Esophagus mucosa (tissue), 1 donor: ENCODE results near the gene ACVR1B. TPM values are rescaled to one million over a fixed set of nuclear protein-coding genes. Genes with fewer than 3 reads are reported as not detected.
A peak's percentile ranks its signal among the peaks of the same experiment; 100 is the strongest.

Experiments used
- ATAC-seq: fragments of 200-7000 bp; cut with Tn5 transposase; one replicate; pipeline ENCODE4 v1.9.1; 2020
- total RNA-seq: library from RNA; stranded (reverse); gene quantifications from one replicate; pipeline ENCODE4 v1.2.4, GENCODE V29; 2023
- donor health status: DM: yes; HTN: yes; CAD: no.

ACVR1B gene
- total RNA-seq, 1 donor from 2014 or later: 19.2 TPM

DNA sequence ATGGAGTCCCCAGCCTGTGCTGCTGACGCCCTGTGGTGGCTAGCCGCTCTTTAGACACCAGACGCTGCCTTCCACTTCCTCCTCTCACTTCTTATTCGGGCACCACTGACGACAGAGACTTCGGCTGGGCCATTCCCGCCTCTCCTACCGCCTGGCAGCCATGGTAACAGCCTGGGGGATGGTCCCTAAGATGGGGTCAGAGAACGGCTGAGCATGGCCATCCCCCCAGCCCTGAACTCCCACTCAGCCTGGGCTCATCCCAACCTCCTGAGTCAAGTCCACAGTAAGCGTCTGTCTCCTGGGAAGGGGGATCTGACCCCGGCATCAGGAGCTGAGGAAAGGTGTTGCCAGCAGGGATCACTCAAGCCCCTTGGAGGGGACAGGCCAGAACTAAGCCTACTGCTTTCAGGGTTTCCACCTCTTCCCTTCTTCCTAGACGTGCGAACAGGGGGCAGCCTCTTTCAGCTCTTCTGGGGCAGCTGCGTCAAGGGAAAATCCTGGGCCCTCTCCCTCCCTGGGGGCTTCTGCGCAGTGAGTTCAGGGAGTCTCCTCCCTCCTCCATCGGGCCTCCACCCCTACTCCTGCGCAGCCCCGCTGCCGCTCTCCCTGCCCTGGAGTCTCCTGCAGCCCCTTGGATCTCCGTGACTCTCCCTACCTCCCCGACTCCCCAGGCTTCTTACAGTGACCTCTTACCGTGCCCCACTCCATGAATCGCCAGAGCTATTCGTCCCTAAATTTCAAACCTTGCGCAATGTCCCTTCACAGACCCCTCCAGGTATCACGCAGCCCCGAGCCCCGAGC, 54.6 kb downstream of the ACVR1B start:
- peak; percentile 16 for ATAC-seq

DNA sequence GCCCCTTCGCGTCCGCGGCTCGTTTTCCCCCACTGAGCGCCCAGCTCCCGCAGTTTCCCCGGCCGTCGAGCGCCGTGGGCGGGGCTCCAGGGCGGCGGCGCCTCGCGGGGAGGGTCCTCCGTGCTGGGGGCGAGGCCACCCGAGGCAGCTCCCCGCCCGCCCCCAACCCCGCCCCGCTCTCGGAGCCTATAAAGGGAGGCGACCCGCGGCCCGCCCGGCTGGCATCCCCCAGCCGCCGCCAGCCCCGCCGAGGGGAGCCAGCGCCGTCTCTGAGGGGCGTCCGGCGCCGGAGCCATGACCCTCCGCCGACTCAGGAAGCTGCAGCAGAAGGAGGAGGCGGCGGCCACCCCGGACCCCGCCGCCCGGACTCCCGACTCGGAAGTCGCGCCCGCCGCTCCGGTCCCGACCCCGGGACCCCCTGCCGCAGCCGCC, 55.2 kb downstream of the ACVR1B start, which contains the start of gene TAMALIN:
TAMALIN (plus strand) TSS at position 221 of the 432 bp plus-strand sequence; CDS start at position 295, 74 bp downstream.
- ATAC-seq: peak; percentile 63

DNA sequence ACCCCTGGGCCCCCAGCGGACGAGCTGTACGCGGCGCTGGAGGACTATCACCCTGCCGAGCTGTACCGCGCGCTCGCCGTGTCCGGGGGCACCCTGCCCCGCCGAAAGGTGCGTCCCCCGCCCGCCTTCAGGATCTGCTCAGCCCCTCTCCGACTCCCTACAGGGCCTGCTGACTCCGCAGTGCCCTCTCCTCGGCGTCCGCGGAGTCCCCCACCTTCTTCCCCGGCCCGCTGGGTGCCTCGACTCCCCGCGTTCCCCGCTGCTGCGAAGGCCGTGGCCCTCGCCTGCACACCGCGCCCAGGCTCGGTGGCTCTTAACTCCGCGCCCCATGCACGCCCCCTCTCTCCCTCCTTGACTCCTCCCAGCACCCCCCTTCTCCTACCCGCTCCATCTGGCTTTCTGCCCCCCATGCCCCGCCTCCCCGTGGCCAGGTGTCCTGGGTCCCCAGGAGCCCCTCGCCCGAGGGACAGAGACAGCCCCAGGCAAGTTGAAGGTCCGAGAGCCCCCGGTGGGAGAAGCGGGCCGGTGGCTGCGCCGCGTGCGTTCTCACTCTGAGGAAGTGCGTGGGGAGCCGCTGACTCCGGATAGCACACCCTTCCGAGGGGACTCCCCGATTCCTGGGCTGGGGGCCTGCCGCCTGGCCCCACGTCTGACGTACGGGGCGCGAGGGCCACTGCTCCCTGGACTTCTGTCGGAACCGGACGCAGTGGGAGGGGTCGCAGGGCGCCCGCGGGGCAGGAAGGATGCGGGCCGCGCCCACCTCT, 55.8 kb downstream of the ACVR1B start:
- peak; percentile 31 for ATAC-seq

DNA sequence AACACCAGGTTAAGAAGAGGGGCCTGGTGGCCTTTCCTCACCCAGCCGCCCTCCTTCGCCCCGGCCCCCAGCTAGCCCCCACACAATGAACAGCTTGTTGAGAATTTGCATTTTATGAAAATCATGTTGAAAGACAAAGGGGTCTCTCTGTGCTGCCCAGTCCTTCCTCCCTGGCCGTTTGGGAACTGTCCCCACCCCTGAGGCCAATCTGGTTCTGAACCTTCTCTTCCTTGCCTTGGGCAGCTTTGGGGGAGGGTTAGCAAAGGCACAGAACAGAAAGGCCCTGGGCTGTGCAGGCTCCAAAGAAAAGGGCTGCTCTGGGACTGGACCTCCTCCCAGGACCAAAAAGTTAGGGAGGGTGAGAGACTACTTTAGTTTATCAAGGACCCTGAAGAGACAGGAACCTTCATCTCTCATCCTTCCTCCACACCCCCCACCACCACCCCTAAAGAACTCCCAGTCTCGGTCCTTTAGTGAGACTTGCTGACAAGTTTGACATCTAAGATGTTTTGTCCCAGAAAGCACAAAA, 56.5 kb downstream of the ACVR1B start:
- ATAC-seq: no peak

GRCh38 chr12:52009081-52009751, 57.7 kb downstream of the ACVR1B start:
- ATAC-seq: no peak

GRCh38 chr12:52010152-52010622, 58.7 kb downstream of the ACVR1B start:
- ATAC-seq: peak; percentile 26

DNA sequence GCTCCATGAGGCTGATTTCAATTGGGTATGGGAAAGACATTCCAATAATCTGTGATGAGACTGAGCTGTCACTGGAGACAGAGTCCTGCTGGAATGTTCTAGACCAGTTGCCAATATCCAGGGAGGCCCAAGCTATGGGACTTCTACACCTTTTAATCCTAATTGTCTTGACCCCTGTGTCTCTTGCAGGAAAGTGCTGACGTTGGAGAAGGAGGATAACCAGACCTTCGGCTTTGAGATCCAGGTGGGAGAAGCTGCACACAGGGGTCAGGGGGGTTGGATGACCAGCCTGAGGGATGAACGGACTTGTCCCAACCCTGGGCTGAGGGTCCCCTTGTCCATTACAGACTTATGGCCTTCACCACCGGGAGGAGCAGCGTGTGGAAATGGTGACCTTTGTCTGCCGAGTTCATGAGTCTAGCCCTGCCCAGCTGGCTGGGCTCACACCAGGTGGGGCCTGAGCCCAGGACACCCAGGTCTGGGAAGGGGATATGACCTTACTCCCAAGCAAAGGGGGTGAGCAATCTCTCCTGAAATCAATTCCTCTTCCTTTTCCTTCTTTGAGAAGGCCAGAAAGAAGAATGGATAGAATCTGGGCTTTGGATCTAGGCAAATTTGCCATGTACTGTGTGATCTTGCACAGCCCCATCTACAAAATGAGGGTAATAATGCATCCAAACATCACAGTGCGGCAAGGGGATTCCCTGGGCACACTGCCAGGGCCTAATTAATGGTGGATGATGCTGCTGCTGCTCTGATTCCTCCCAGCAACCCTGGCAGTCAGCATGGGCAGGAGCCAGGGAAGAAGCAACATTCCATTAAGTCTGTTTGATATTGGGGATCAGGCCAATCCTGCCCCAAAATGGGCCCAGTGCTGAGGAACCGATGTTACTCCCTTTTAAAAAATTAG, 59.4 kb downstream of the ACVR1B start:
- ATAC-seq: no peak

DNA sequence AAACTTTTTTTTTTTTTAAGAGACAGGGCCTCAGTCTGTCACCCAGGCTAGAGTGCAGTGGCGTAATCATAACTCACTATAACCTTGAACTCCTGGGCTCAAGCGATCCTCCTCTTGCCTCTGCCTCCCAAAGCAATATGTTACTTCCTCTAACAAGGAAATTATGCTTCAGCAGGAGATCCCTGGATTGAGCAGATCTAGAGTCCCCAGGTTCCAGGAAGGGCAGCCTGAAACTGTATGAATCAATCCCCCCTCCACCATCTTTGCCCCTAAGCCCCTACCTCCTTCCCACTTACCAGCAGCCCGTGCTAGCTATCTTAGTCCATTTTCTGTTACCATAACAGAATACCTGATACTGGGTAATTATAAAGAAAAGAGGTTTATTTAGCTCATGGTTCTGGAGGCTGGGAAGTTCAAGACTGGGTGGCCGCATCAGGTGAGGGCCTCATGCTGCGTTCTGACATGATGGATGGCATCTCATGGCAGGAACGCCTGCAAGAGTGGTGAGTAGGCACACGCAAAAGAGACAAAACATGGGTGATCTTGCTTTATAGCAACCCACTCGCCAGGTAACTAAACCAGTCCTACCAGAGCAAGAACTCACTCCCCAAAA, 60.2 kb downstream of the ACVR1B start:
- no peak for ATAC-seq

DNA sequence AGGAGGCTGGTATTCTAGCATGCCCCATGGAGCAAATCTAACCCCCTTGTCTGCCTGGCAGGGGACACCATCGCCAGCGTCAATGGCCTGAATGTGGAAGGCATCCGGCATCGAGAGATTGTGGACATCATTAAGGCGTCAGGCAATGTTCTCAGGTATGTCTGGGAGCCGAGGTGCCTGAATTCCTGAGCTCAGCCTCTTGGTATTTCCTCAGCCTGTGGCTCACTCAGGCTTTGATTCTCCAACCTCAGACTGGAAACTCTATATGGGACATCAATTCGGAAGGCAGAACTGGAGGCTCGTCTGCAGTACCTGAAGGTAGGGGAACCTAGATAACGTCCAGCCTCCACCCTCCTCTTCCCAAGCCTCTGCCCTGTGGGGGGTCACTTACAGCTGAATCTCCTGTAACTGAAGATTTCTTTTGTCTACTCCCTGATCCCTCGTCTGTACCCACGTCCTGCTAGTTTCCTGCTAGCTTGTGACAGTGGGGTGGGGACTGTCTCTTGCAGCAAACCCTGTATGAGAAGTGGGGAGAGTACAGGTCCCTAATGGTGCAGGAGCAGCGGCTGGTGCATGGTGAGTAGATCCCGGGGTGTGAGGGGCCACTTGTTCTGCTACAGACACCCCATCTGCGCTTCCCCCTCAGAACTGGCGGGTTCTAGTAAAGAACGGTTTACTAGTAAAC, 62.3 kb downstream of the ACVR1B start:
- ATAC-seq: no peak

DNA sequence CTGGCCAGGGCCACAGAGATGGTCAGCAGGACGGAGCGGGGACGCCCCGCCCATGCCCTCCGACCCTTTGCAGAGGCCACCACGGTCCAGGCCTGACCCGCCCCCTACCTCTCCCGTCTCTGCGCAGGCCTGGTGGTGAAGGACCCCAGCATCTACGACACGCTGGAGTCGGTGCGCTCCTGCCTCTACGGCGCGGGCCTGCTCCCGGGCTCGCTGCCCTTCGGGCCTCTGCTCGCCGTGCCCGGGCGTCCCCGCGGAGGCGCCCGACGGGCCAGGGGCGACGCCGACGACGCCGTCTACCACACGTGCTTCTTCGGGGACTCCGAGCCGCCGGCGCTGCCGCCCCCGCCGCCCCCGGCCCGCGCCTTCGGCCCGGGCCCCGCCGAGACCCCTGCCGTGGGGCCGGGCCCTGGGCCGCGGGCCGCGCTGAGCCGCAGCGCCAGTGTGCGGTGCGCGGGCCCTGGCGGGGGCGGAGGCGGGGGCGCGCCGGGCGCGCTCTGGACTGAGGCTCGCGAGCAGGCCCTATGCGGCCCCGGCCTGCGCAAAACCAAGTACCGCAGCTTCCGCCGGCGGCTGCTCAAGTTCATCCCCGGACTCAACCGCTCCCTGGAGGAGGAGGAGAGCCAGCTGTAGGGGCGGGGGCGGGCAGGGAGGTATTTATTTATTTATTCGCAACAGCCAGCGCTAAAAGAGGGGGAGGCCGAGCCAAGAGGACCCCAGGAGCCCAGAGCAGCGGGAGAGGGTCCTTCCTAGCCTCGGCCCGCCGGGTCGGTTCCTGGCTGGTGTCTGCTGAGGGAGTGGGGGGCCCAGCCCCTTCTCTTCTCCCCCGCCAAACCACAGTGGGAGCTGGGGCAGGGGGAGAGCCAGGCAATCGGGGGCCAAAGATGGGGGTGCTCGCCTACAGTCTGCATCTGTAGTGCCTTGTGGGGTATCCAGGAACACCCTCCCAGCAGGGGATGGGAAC, 63.4 kb downstream of the ACVR1B start:
- no peak for ATAC-seq

GRCh38 chr12:52015532-52016041, 64.1 kb downstream of the ACVR1B start:
- no peak for ATAC-seq

GRCh38 chr12:52018433-52019112, 67.1 kb downstream of the ACVR1B start:
- ATAC-seq: no peak

GRCh38 chr12:52019113-52019770, 67.7 kb downstream of the ACVR1B start:
- ATAC-seq: no peak

DNA sequence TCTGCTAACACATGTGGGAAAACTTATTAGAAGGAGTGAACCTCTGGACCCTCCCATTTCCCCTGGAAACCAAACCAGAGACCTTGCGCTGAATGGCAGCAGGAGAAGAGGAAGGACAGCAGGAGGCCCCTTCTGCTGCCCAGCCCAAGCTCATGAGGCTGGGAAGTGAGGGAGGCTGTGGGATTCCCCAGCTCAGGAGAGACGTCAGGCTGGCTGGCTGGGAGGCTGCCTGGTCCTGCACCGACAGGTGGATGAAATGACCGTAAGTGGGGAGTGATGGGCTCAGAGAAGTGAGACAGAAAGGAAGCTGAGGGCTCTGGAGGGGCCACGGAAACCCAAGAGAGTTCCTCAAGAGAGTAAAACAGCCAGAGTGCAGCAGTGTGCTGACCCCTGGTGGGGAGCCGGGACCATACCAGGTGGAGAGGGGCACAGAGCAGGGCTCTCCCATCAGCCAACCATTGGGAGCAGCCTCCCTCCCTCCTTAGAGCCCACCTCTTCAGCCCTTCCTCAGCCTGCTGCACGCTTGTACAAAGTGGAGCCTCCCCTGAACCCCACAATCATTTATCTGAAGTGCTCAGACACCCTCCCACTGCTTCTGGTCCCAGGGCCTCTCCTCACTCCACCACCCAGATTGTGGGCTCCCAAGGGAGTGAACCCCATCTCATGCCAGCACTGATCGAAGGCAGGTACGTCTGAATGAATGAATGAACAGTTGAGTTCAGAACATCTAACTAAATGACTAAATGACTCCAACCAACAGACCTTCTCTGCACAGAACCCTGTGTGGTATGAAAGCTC, 69.2 kb downstream of the ACVR1B start:
- ATAC-seq: peak; percentile 23

- peak; percentile 9 for ATAC-seq
Measured at GRCh38 chr12:52022841-52023181, 71.3 kb downstream of the ACVR1B start.

- ATAC-seq: peak; percentile 71
Measured at GRCh38 chr12:52023182-52023975, 71.9 kb downstream of the ACVR1B start.
